Measurements from ENCODE around the gene SLC35F3.

DNA sequence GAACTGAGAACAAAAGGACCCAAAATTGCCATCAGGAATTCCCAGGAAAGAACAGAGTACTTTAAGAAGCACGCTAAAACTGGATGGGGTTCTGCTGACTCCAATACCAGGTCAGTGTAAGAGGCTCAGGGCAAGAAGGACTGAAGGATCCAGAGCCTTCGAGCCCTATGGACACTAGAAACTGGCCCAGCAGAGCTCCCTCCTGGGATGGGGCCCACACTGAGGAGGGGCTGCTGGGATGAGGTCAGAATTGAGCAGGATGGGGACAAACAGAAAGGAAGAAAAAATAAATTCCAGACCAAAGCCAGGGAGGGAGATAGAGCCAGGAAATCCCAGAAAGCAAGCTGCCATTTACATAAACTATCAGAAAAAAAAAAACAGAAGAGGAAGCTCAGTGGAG lies 246.4 kb downstream of the SLC35F3 start:
- TF ChIP-seq POLR2A (IDR thresholded peaks at IDR 0.05): no peak
- TF ChIP-seq, protein P1, sequence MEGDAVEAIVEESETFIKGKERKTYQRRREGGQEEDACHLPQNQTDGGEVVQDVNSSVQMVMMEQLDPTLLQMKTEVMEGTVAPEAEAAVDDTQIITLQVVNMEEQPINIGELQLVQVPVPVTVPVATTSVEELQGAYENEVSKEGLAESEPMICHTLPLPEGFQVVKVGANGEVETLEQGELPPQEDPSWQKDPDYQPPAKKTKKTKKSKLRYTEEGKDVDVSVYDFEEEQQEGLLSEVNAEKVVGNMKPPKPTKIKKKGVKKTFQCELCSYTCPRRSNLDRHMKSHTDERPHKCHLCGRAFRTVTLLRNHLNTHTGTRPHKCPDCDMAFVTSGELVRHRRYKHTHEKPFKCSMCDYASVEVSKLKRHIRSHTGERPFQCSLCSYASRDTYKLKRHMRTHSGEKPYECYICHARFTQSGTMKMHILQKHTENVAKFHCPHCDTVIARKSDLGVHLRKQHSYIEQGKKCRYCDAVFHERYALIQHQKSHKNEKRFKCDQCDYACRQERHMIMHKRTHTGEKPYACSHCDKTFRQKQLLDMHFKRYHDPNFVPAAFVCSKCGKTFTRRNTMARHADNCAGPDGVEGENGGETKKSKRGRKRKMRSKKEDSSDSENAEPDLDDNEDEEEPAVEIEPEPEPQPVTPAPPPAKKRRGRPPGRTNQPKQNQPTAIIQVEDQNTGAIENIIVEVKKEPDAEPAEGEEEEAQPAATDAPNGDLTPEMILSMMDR (IDR thresholded peaks at IDR 0.05): no peak
